A172 (cell line): ENCODE results near the gene SLC12A7. TPM values are rescaled to one million over a fixed set of nuclear protein-coding genes. Genes with fewer than 3 reads are reported as not detected.
A peak's percentile ranks its signal among the peaks of the same experiment; 100 is the strongest.
"Not testable (repeated sequence)": the region's sequence is repeated elsewhere in the genome, so short reads cannot be mapped to it uniquely, and the experiment has no call there.

Source experiments
- DNase-seq: peaks from one replicate; pipeline ENCODE4 v3.0.0-alpha.2; 2015; ENCODE audit warnings: low spot score
- total RNA-seq: library from RNA; depleted of rRNA; stranded (reverse); fragments of >200 nt; shearing (Covaris generic); gene quantifications from 2 replicates; pipeline ENCODE4 v1.2.3, GENCODE V29; 2014

The SLC12A7 gene
- total RNA-seq, 1 experiment from 2014 or later = 8.5 TPM

GRCh38 chr5:1140818-1141189 lies 28.9 kb upstream of the SLC12A7 start:
- DNase-seq = no peak

- peak; percentile 79 for DNase-seq
Measured at GRCh38 chr5:1140171-1140817, 28.4 kb upstream of the SLC12A7 start.

- peak; percentile 70 for DNase-seq
Measured at GRCh38 chr5:1139331-1140170, 27.7 kb upstream of the SLC12A7 start.

GRCh38 chr5:1138445-1139245 lies 26.8 kb upstream of the SLC12A7 start:
- no peak for DNase-seq

GRCh38 chr5:1137567-1138444 lies 25.9 kb upstream of the SLC12A7 start:
- peak; percentile 36 for DNase-seq

- no peak for DNase-seq
Measured at GRCh38 chr5:1136814-1137213, 25.0 kb upstream of the SLC12A7 start.

GRCh38 chr5:1135696-1136525 lies 24.0 kb upstream of the SLC12A7 start:
- no peak for DNase-seq

GRCh38 chr5:1134478-1134877 lies 22.6 kb upstream of the SLC12A7 start:
- no peak for DNase-seq

- no peak for DNase-seq
Measured at GRCh38 chr5:1133510-1134201, 21.8 kb upstream of the SLC12A7 start.

- no peak for DNase-seq
Measured at GRCh38 chr5:1133108-1133507, 21.2 kb upstream of the SLC12A7 start.

GRCh38 chr5:1132570-1132969 lies 20.7 kb upstream of the SLC12A7 start:
- no peak for DNase-seq

GRCh38 chr5:1131726-1132125 lies 19.9 kb upstream of the SLC12A7 start:
- DNase-seq = no peak

GRCh38 chr5:1131191-1131621 lies 19.3 kb upstream of the SLC12A7 start:
- no peak for DNase-seq

GRCh38 chr5:1130218-1130946 lies 18.5 kb upstream of the SLC12A7 start:
- no peak for DNase-seq

GRCh38 chr5:1129711-1130055 lies 17.8 kb upstream of the SLC12A7 start:
- DNase-seq = no peak

- no peak for DNase-seq
Measured at GRCh38 chr5:1128977-1129710, 17.3 kb upstream of the SLC12A7 start.

- DNase-seq = no peak
Measured at GRCh38 chr5:1127959-1128785, 16.3 kb upstream of the SLC12A7 start.

- not testable (repeated sequence) for DNase-seq
Measured at GRCh38 chr5:1125695-1126094, 13.8 kb upstream of the SLC12A7 start.
